Stimulated activated CD8-positive, alpha-beta memory T cell treated with anti-CD3 and anti-CD28 coated beads, Interleukin-4, amount 100 ng/mL, for 48 hours (primary cell): ENCODE measurements around the gene PAM.
"Not testable (repeated sequence)": the region's sequence is repeated elsewhere in the genome, so short reads cannot be mapped to it uniquely, and the experiment has no call there.

Experiments used
- DNase-seq: peaks from one replicate; pipeline ENCODE4 v3.0.0-alpha.2; 2020

PAM gene

GRCh38 chr5:102946971-102947370 is 191.9 kb downstream of the PAM start:
- no peak for DNase-seq

- DNase-seq = no peak
Observed at GRCh38 chr5:102955488-102955887, 200.4 kb downstream of the PAM start.

- no peak for DNase-seq
Observed at GRCh38 chr5:102956599-102956998, 201.5 kb downstream of the PAM start.

GRCh38 chr5:102957141-102957540 is 202.0 kb downstream of the PAM start:
- DNase-seq = no peak

GRCh38 chr5:102958481-102959011 is 203.4 kb downstream of the PAM start:
- no peak for DNase-seq

GRCh38 chr5:102959055-102959454 is 203.9 kb downstream of the PAM start:
- no peak for DNase-seq

- DNase-seq = no peak
Observed at GRCh38 chr5:102961671-102962070, 206.6 kb downstream of the PAM start.

- DNase-seq = no peak
Observed at GRCh38 chr5:102965653-102966052, 210.5 kb downstream of the PAM start.

- DNase-seq = no peak
Observed at GRCh38 chr5:102969641-102970040, 214.5 kb downstream of the PAM start.

GRCh38 chr5:102971676-102972293 is 216.7 kb downstream of the PAM start:
- DNase-seq = no peak

GRCh38 chr5:102974177-102974576 is 219.1 kb downstream of the PAM start:
- no peak for DNase-seq

GRCh38 chr5:102975045-102975444 is 219.9 kb downstream of the PAM start:
- no peak for DNase-seq

GRCh38 chr5:102975457-102976182 is 220.5 kb downstream of the PAM start:
- no peak for DNase-seq

GRCh38 chr5:102981957-102982635 is 227.0 kb downstream of the PAM start:
- DNase-seq = no peak

- DNase-seq = no peak
Observed at GRCh38 chr5:102986074-102986473, 231.0 kb downstream of the PAM start.

- no peak for DNase-seq
Observed at GRCh38 chr5:102988459-102988858, 233.4 kb downstream of the PAM start.

- no peak for DNase-seq
Observed at GRCh38 chr5:102991802-102992201, 236.7 kb downstream of the PAM start.

GRCh38 chr5:102996011-102996575 is 241.0 kb downstream of the PAM start:
- DNase-seq = no peak

GRCh38 chr5:102998224-102998623 is 243.1 kb downstream of the PAM start:
- DNase-seq = no peak

GRCh38 chr5:102999191-102999590 is 244.1 kb downstream of the PAM start:
- DNase-seq = no peak

- DNase-seq = not testable (repeated sequence)
Observed at GRCh38 chr5:102999621-103000020, 244.5 kb downstream of the PAM start.

- no peak for DNase-seq
Observed at GRCh38 chr5:103000089-103000488, 245.0 kb downstream of the PAM start.

GRCh38 chr5:103003872-103004271 is 248.8 kb downstream of the PAM start:
- DNase-seq = no peak

GRCh38 chr5:103005276-103005675 is 250.2 kb downstream of the PAM start:
- no peak for DNase-seq
